CD1c-positive myeloid dendritic cell (primary cell): ENCODE results near the gene ZNF683.
"Not testable (repeated sequence)": the region's sequence is repeated elsewhere in the genome, so short reads cannot be mapped to it uniquely, and the experiment has no call there.

Experiments
- DNase-seq: peaks from one replicate; pipeline ENCODE4 v3.0.0-alpha.2; 2016; ENCODE audit errors: extremely low spot score

Gene ZNF683

GRCh38 chr1:26372611-26373010 is at the start of gene ZNF683:
Gene ZNF683, minus strand, starts transcription at chr1:26372750. Its CDS starts 4,179 bp downstream, at chr1:26368571.
- not testable (repeated sequence) for DNase-seq

- DNase-seq, result no peak
These were observed 46.9 kb upstream of the ZNF683 start for GRCh38 chr1:26419494-26419893.

- no peak for DNase-seq
These were observed 46.4 kb upstream of the ZNF683 start for GRCh38 chr1:26418865-26419349.

- DNase-seq, result peak; percentile 81
These were observed 44.7 kb upstream of the ZNF683 start for GRCh38 chr1:26417111-26417759.

DNA sequence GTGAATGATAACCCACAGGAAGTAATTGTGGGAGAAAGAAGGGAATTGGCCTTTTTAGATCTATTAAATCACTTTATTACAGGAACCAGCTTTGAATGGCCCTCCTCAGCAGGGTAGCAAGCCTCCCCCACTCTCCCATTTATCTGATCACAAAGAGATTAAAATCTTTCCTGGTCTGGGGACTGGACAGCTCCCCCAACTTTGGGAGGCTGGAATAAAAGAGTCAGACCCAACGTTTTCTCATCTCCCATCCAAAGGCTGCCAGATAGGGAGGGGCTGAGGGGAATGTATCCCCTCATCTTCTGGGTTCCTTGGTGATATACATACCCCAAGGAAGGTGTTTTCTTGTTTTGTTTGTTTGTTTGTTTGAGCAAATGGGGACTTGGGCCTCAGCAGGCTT is 40.5 kb upstream of the ZNF683 start:
- DNase-seq, result no peak

DNA sequence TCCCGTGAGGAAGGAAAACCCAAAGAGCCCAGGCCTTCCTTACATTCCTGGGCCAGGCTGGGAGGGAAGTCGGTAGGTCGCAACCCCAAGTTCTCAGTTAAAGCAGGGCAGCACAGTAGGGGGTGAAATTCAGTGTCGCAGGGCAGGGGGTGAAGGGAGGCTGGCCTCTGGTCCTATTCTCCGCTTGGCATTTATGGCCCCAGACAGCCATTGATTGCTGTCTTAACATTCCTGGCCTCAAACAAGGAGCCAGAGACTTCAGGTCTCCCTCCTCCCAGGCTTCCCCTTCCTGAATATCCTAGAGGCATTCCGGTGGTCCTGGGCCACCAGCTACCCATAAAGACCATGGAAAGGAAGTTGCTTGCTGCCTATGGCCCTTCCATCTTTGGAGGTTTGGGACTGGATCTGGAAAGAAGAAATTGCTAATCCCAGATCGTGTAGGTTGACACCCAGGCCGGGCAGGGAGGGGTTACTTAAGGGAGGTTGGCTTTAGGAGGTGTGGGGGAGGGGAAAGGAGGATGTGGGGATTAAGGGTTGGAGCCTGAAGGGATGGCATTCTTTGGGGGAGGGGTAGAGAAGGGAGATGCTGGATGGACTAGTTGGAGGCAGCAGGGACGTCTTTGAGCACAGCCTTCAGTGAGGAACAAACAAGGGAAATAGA is 39.8 kb upstream of the ZNF683 start:
- DNase-seq, result no peak

DNA sequence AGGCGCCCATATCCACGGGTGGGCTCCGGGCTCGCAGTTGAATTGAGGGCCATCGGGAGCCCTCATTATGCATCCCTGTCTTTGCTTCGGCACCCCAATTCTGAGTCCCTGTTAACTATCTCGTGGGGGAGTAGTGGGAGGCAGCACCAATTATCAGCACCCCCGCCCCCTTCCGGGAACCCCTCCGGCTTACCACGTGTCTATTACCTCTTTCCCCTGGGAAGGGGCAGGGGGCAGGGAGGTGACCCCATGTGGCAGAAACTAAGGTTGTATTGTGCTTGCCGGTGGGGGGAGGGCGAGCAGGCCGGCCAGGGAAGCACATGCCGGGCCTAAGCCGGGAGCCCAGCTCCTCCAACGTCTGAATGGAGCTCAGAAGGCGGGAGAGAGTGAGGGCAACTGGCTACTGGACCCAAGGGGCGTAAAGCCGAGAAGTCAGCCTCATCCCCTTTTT is 39.1 kb upstream of the ZNF683 start:
- DNase-seq, result no peak

DNA sequence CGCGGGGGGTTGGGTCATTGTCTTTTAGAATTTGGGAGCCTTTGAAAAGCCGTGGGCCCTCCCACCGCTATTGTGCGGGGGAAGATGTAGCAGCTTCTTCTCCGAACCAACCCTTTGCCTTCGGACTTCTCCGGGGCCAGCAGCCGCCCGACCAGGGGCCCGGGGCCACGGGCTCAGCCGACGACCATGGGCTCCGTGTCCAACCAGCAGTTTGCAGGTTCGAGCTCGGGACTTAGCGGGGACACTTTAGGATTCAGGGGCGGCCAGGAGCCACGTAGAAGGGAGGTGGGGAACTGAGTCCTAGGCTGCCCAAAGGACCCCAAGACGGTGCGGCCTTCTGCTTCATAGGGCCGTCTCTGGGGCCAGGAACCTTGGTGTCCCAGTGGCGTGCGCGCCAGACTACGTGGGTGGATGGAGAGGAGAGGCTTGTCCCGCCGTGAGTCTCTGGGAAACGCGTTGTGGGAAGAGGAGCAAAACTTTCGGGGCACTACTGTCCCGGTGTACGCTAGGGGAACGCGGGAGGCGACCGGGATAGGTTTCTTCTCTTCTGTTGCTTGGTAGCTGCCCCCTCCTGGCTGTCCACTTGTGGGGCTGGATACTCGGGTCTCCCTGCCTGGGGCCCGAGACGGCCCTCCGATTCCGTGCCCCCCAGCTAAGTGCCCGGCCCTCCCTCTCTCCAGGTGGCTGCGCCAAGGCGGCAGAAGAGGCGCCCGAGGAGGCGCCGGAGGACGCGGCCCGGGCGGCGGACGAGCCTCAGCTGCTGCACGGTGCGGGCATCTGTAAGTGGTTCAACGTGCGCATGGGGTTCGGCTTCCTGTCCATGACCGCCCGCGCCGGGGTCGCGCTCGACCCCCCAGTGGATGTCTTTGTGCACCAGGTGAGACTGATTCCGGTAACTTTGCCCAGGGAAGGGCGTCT is 38.4 kb upstream of the ZNF683 start, which contains the start of gene LIN28A:
Gene LIN28A (plus strand): TSS at position 112 of the 918 bp plus-strand sequence. CDS start 75 bp downstream, at position 187.
- DNase-seq, result no peak

GRCh38 chr1:26409191-26409807 is 36.7 kb upstream of the ZNF683 start:
- DNase-seq, result no peak

DNA sequence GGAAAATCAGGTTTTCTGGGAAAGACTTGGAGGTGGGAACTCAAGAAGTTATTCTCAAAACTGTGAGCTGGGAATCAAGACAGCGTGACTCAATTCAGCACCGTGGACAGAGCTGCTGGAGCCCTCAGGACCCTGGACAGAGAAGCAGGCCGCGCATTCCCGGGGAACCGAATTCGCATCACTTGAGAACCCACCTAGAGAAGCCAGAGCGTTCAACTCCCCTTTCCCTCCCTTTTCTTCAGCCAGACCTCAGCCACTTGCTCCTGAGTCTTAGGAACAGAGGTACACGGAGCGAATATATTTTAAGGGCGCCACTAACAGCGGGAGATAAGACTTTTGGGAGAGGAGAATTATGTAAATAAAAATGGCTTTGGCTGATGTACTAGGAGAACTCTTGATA is 36.1 kb upstream of the ZNF683 start:
- DNase-seq, result peak; percentile 82

- no peak for DNase-seq
These were observed 32.8 kb upstream of the ZNF683 start for GRCh38 chr1:26405281-26405915.

GRCh38 chr1:26404641-26405040 is 32.1 kb upstream of the ZNF683 start:
- DNase-seq, result no peak

DNA sequence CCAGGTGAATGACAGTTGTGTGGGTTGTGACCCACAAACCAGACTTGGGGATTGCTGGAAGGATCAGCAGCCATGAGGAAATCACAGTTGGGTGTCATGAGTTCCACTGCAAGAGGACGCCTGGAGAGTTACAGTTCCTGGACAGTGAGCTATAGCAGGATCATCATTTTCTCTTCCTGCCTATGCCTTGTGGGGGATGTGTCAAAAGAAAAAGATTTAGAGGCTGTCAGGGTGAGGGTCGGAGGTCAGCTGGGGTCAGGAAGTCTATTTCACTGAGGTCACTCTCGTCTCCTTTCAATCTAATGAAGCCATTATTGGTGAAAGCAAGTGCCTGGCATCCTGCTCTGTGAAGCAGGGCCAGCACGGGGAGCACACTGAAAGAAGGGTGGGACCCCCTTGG is 31.1 kb upstream of the ZNF683 start:
- no peak for DNase-seq

- no peak for DNase-seq
These were observed 29.3 kb upstream of the ZNF683 start for GRCh38 chr1:26401891-26402290.

GRCh38 chr1:26399034-26399433 is 26.5 kb upstream of the ZNF683 start:
- no peak for DNase-seq

DNA sequence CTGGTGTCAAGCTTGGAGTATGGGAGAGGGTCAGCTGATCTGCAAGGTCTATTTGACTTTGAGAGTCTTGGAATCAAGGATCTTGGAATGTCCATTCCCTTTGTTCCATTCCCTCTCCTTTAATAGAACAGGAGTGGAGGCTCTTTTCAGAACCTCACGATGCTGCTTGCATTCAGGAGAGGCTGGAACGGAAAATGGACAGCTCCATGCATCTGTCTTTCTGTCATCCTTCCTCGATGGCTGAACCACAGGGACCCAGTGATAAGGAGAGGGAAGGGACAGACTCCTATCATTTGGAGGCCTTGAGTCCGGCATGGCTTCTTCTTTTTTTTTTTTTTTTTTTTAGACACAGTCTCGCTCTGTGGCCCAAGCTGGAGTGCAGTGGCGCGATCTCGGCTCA is 23.2 kb upstream of the ZNF683 start:
- DNase-seq, result no peak

GRCh38 chr1:26391450-26391849 is 18.9 kb upstream of the ZNF683 start:
- DNase-seq, result peak; percentile 65

- no peak for DNase-seq
These were observed 17.2 kb upstream of the ZNF683 start for GRCh38 chr1:26389604-26390247.

DNA sequence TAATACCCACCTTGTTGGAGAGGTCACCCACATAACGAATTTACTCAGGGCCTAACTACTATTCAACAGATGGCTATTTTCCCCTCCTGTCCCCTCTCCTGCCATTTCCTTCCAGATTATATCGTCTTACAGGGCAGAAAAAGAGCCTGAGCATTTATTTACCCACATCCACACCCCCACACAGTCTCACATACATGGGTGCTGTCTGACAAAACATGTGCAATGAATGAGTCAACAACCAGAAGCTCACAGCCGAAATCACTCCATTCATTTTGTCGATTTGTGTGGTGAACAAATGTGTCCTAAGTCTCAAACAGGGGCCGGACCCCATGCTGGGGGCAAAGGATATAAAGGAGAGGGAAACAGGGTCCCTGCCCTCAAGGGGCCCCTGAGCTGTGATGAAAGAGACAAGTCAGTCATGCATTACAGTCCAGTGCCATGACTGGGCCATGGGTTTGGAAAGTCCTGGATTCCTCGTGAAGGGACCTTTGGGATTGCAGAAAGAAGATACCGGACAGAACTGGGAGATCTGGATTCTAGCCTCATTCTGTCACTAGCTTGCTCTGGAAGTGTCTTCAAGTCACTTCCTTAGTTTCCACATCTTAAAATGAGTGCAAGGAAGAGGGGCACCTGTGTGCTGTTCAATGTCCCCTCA is 16.4 kb upstream of the ZNF683 start:
- DNase-seq, result no peak

GRCh38 chr1:26387447-26387846 is 14.9 kb upstream of the ZNF683 start:
- DNase-seq, result no peak
